ENCODE data around the gene LCA5.

Gene LCA5

DNA sequence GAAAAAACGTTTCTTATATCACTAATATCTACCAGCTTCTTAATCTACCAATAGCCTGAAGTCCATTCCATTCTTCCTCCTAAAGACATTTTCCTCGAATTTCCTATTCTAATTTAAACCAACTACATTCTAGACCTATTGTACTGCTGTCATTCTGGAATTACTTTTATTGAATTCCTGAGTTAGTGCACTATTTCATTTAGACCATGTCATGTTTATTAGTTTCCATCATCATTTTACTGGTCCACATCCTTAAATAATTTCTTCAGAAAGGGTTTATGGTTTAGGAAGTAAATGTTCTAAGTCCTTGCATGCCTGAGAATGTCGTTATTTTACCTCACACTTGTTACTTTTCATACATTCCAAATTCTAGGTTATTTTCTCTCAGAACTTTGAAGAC, 13.2 kb downstream of the LCA5 start:
- Histone ChIP-seq H3K4me3 (ENCODE audit: low read length) (no peak overlapping the region), H3K36me3 (ENCODE audit: insufficient read depth, low read length) (no peaks in the 10 kb centered on the region), H2AFZ (ENCODE audit: low read depth, low read length) (no peak overlapping the region), H3K4me1 (ENCODE audit: insufficient read depth, low read length) (peaks cover 2% of the 10 kb centered on the region), H3K9me3 (ENCODE audit: low read length) (no peaks in the 10 kb centered on the region), H3K27me3 (ENCODE audit: insufficient read depth, low read length) (no peaks in the 10 kb centered on the region)

DNA sequence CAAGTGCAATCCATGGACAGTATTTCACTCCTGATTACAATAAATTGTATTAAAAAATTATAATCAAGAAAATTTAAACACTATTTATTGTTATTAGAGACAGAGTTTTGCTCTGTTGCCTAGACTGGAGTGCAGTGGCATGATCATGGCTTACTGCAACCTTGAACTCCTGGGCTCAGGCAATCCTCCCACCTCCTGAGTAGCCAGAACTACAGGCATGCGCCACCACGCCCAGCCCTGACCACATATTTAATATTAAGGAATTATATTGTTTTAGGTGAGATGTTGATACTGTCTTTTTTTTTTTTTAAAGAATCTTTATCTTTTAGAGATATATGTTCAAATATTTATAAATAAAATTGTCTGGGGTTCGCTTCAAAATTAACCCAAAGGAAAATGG, 14.6 kb downstream of the LCA5 start:
- no peaks in the 10 kb centered on the region for H3K27me3 ChIP-seq (ENCODE audit: insufficient read depth, low read length)
- H3K4me1 ChIP-seq (ENCODE audit: insufficient read depth, low read length), result peaks cover 2% of the 10 kb centered on the region
- H2AFZ ChIP-seq (ENCODE audit: low read depth, low read length), result no peak overlapping the region
- H3K4me3 ChIP-seq (ENCODE audit: low read length), result no peak overlapping the region
- no peaks in the 10 kb centered on the region for H3K9me3 ChIP-seq (ENCODE audit: low read length)
- no peaks in the 10 kb centered on the region for H3K36me3 ChIP-seq (ENCODE audit: insufficient read depth, low read length)

DNA sequence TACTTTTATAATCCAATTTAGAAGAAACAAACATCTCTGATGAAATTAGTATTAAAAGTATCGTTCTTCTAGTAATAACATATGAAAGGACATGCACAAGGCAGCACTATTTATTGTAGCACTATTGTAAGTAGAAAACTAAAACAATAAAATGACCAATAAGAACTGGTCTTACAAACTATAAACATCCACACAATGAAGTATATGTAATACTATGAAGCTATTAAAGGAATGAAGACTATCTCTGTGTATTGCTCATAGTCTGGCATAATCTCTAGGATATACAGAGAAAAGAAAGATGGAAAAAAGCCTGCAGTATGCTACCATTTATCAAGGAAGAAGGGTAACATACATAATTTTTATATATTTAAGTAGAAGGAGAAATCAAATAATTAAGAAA, 16.7 kb downstream of the LCA5 start:
- Histone ChIP-seq H3K9me3 (ENCODE audit: low read length) (no peaks in the 10 kb centered on the region), H3K4me1 (ENCODE audit: insufficient read depth, low read length) (peaks cover under 1% of the 10 kb centered on the region), H3K4me3 (ENCODE audit: low read length) (no peak overlapping the region), H2AFZ (ENCODE audit: low read depth, low read length) (no peak overlapping the region), H3K36me3 (ENCODE audit: insufficient read depth, low read length) (no peaks in the 10 kb centered on the region), H3K27me3 (ENCODE audit: insufficient read depth, low read length) (no peaks in the 10 kb centered on the region)

DNA sequence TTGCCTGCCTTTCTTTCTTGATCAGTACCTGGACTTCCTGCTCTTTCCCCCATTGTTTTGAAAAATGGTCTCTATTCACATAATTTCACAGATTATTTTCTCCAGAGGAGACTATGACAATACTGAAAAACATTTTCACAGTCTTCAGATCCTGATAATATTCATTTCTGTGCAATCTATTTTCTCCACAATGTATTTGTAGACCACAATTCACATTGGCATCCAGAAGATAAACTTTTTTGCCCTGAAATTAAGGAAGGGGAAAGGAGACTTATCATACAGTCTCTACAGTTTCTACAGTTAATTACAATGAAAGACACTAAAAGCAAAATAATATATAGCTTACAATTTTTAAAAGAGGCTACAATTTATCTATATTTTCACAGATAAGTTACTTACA, 18.4 kb downstream of the LCA5 start:
- Histone ChIP-seq H3K36me3 (ENCODE audit: insufficient read depth, low read length) (no peaks in the 10 kb centered on the region), H3K9me3 (ENCODE audit: low read length) (no peaks in the 10 kb centered on the region), H3K27me3 (ENCODE audit: insufficient read depth, low read length) (no peaks in the 10 kb centered on the region), H3K4me3 (ENCODE audit: low read length) (no peak overlapping the region), H3K4me1 (ENCODE audit: insufficient read depth, low read length) (no peaks in the 10 kb centered on the region), H2AFZ (ENCODE audit: low read depth, low read length) (no peak overlapping the region)

DNA sequence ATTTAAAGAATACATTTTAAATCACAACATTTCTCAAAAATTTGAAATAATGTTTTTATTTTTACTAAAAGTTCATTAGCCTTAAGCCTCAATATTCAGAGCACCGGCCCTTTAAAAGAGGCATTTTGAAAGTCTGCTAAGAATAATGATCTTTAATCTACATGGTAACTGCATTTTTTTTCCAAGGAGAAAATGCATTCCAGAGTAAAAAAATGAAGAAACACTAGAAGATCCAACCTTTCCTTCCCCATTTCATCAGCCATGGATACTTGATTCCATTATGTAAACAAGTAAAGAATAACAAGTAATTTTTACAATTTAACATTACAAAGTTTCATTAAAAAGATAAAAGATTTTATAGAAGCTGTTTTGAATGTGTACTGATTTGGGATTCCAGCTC, 21.8 kb downstream of the LCA5 start:
- Histone ChIP-seq H3K9me3 (ENCODE audit: low read length) (peaks cover 3% of the 10 kb centered on the region), H3K4me3 (ENCODE audit: low read length) (no peak overlapping the region), H2AFZ (ENCODE audit: low read depth, low read length) (no peak overlapping the region), H3K27me3 (ENCODE audit: insufficient read depth, low read length) (no peaks in the 10 kb centered on the region), H3K4me1 (ENCODE audit: insufficient read depth, low read length) (no peaks in the 10 kb centered on the region), H3K36me3 (ENCODE audit: insufficient read depth, low read length) (peaks cover 9% of the 10 kb centered on the region)

DNA sequence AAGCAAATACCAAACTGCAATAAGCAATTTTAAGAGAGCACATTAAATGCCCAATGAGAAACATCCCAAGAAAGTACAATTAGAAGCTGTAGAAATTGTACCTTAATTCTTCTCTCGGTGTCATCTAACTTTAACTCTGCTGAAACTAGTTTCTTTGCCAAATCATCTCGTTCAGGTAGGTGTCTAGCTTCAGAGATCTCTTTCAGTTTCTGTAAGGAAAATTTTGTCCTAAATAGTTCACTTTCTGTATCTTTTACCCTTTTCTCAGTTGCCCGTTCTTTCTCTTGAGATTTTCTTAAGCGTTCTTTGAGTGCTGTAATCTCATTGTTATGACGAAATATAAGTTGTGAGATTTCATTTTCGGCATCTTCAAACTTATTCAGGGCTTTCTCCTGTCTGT, 24.1 kb downstream of the LCA5 start:
- peaks cover 3% of the 10 kb centered on the region for H3K9me3 ChIP-seq (ENCODE audit: low read length)
- no peaks in the 10 kb centered on the region for H3K4me1 ChIP-seq (ENCODE audit: insufficient read depth, low read length)
- H3K27me3 ChIP-seq (ENCODE audit: insufficient read depth, low read length), result no peaks in the 10 kb centered on the region
- H3K4me3 ChIP-seq (ENCODE audit: low read length), result no peak overlapping the region
- no peak overlapping the region for H2AFZ ChIP-seq (ENCODE audit: low read depth, low read length)
- peaks cover 9% of the 10 kb centered on the region for H3K36me3 ChIP-seq (ENCODE audit: insufficient read depth, low read length)

DNA sequence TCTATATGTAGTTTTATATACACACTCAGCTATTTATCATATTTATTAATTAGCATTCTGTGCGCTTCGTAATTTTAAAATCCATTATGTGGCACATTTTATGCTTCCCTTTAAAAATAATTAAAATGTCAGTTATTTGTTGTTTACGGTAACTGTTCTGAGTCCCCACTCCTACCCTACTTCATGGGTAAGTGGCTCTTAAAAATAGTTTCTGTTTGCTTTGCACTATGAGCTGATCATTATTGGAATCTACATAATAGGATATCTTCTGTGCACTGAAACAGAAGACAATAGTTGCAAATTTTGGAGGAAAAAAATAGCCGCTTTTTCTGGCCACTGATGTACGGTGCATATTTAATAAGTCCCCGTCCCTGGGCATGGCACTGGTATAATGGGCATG, 25.2 kb downstream of the LCA5 start:
- Histone ChIP-seq H3K4me1 (ENCODE audit: insufficient read depth, low read length) (no peaks in the 10 kb centered on the region), H3K4me3 (ENCODE audit: low read length) (no peak overlapping the region), H3K27me3 (ENCODE audit: insufficient read depth, low read length) (no peaks in the 10 kb centered on the region), H3K36me3 (ENCODE audit: insufficient read depth, low read length) (peaks cover 12% of the 10 kb centered on the region), H2AFZ (ENCODE audit: low read depth, low read length) (no peak overlapping the region), H3K9me3 (ENCODE audit: low read length) (peaks cover 3% of the 10 kb centered on the region)

DNA sequence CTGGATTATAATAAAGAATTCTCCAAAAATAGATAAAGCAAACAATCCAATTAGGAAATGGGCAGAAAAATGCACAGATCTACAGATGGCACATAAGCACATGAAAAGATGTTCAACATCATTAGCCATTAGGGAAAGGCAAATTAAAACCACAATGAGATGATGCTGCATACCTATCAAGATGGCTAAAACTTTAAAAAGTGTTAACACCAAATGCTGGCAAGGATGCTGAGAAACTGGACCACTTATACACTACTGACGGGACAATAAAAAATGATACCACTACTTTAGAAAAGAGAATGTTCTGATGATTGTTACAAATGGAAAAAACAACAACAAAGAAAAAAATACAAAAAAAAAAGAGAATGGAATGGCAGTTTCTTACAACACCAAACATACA, 26.5 kb downstream of the LCA5 start:
- Histone ChIP-seq H3K4me3 (ENCODE audit: low read length) (no peak overlapping the region), H2AFZ (ENCODE audit: low read depth, low read length) (no peak overlapping the region), H3K36me3 (ENCODE audit: insufficient read depth, low read length) (peaks cover 12% of the 10 kb centered on the region), H3K9me3 (ENCODE audit: low read length) (peaks cover 3% of the 10 kb centered on the region), H3K27me3 (ENCODE audit: insufficient read depth, low read length) (no peaks in the 10 kb centered on the region), H3K4me1 (ENCODE audit: insufficient read depth, low read length) (no peaks in the 10 kb centered on the region)

DNA sequence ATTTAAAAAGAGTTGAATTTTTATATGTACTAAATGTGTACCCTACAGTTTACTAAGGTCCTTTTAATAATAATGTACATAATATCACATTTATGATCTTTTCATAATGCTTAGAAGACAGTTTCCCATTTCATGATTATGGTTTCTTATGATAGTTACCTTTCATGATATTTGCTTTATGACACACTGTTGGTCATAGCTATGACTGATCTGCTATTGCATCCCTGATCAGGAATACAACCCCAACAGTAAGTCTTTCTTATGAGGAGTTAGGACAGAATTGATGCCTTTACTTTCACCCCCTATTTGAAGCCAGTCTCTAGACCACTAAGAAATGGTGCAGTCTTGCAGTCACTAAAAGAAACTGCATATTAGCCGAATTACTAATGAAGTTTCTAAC, 31.0 kb downstream of the LCA5 start:
- Histone ChIP-seq H3K9me3 (ENCODE audit: low read length) (peaks cover 3% of the 10 kb centered on the region), H3K4me3 (ENCODE audit: low read length) (no peak overlapping the region), H3K27me3 (ENCODE audit: insufficient read depth, low read length) (no peaks in the 10 kb centered on the region), H3K4me1 (ENCODE audit: insufficient read depth, low read length) (no peaks in the 10 kb centered on the region), H3K36me3 (ENCODE audit: insufficient read depth, low read length) (peaks cover 7% of the 10 kb centered on the region), H2AFZ (ENCODE audit: low read depth, low read length) (no peak overlapping the region)

DNA sequence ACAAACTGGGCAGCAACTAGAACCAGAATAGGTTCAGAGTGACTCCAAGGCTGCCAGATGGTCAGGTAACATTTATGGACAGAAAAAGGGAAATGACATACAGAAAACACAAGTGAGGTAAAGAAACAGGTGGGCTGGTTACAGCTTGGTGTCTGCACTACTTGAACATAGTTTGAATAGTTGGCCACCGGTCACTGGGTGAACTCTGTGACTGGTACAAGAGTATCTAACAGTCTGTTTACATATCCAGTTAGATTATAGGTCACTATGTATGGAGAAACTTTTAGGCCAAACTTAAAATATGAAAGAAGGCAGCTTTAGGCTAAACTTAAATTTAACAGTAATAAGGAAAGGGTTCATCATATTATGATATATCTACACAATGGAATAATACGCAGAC, 32.9 kb downstream of the LCA5 start:
- no peak overlapping the region for H2AFZ ChIP-seq (ENCODE audit: low read depth, low read length)
- no peaks in the 10 kb centered on the region for H3K9me3 ChIP-seq (ENCODE audit: low read length)
- no peaks in the 10 kb centered on the region for H3K4me1 ChIP-seq (ENCODE audit: insufficient read depth, low read length)
- no peaks in the 10 kb centered on the region for H3K27me3 ChIP-seq (ENCODE audit: insufficient read depth, low read length)
- H3K36me3 ChIP-seq (ENCODE audit: insufficient read depth, low read length), result peaks cover 4% of the 10 kb centered on the region
- H3K4me3 ChIP-seq (ENCODE audit: low read length), result no peak overlapping the region

DNA sequence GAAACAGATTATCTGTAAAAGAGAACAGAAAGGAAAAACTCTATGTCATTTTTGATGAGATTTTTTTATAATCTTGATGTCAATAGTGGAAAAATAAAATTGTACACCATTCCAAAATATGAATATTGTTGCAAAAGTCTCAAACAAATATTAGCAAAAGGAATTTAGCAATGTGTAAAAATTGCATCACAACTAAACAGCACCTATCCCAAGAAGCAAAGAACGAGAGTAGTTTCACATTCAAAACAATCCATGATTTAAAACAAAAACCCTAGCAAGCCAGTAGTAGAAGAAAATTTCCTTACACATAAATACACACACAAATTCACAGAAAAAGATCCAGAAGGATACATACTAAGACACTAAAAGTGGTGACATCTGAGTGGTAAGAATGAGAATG, 38.4 kb downstream of the LCA5 start:
- H3K9me3 ChIP-seq (ENCODE audit: low read length), result no peaks in the 10 kb centered on the region
- H3K27me3 ChIP-seq (ENCODE audit: insufficient read depth, low read length), result no peaks in the 10 kb centered on the region
- no peak overlapping the region for H2AFZ ChIP-seq (ENCODE audit: low read depth, low read length)
- H3K4me1 ChIP-seq (ENCODE audit: insufficient read depth, low read length), result no peaks in the 10 kb centered on the region
- no peak overlapping the region for H3K4me3 ChIP-seq (ENCODE audit: low read length)
- no peaks in the 10 kb centered on the region for H3K36me3 ChIP-seq (ENCODE audit: insufficient read depth, low read length)

DNA sequence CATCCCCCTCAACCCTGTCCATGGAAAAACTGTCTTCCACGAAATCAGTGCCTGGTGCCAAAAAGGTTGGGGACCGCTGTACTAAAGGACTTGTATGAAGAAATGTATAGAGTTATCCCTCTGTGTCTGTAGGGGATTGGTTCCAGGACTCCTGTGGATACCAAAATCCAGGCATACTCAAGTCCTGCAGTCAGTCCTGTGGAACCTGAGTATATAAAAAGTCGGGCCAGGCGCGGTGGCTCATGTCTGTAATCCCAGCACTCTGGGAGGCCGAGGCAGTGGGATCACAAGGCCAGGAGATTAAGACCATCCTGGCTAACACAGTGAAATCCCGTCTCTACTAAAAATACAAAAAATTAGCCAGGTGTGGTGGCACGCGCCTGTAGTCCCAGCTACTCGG, 42.0 kb downstream of the LCA5 start:
- H3K9me3 ChIP-seq (ENCODE audit: low read length), result no peaks in the 10 kb centered on the region
- no peaks in the 10 kb centered on the region for H3K27me3 ChIP-seq (ENCODE audit: insufficient read depth, low read length)
- H3K36me3 ChIP-seq (ENCODE audit: insufficient read depth, low read length), result no peaks in the 10 kb centered on the region
- no peak overlapping the region for H2AFZ ChIP-seq (ENCODE audit: low read depth, low read length)
- no peak overlapping the region for H3K4me3 ChIP-seq (ENCODE audit: low read length)
- no peaks in the 10 kb centered on the region for H3K4me1 ChIP-seq (ENCODE audit: insufficient read depth, low read length)

DNA sequence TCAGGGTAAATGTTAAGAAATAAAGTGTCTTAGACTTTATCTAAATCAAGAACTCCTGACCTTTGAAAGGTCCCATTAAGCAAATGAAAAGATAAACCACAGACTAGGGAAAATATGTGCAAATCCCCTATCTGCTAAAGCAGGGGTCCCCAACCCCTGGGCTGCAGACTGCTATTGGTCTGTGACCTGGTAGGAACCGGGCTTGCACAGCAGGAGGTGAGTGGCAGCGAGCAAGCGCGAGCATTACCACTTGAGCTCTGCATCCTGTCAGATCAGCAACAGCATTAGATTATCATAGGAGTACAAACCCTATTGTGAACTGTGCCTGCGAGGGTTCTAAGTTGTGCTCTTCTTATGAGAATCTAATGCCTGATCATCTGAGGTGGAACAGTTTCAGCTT, 42.4 kb downstream of the LCA5 start:
- Histone ChIP-seq H3K27me3 (ENCODE audit: insufficient read depth, low read length) (no peaks in the 10 kb centered on the region), H2AFZ (ENCODE audit: low read depth, low read length) (no peak overlapping the region), H3K36me3 (ENCODE audit: insufficient read depth, low read length) (peaks cover 1% of the 10 kb centered on the region), H3K4me1 (ENCODE audit: insufficient read depth, low read length) (no peaks in the 10 kb centered on the region), H3K4me3 (ENCODE audit: low read length) (no peak overlapping the region), H3K9me3 (ENCODE audit: low read length) (no peaks in the 10 kb centered on the region)

DNA sequence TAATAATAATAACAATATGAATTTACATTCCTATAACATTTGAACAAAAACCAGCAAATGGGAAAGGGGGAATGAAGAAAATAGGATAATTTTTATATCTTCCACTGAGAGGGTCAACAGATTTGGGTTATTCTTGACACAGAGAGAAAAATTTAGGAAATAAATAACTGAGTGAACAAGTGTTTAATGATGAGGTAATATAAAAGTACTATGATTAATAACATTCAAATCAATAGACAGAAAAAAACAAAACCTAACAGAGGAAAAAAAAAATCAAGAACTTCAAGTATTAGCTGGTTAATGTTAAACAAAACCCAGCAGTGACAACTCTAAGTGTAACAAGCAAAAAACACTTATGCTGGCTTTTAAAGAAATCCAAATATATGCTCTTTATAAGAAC, 66.5 kb downstream of the LCA5 start:
- H3K9me3 ChIP-seq (ENCODE audit: low read length), result no peaks in the 10 kb centered on the region
- H2AFZ ChIP-seq (ENCODE audit: low read depth, low read length), result no peak overlapping the region
- H3K4me1 ChIP-seq (ENCODE audit: insufficient read depth, low read length), result no peaks in the 10 kb centered on the region
- no peaks in the 10 kb centered on the region for H3K36me3 ChIP-seq (ENCODE audit: insufficient read depth, low read length)
- no peaks in the 10 kb centered on the region for H3K27me3 ChIP-seq (ENCODE audit: insufficient read depth, low read length)
- no peak overlapping the region for H3K4me3 ChIP-seq (ENCODE audit: low read length)
